Stimulated activated effector memory CD8-positive, alpha-beta T cell treated with anti-CD3 and anti-CD28 coated beads, Interleukin-12 subunit alpha, Interleukin-12 subunit beta, amount 100 ng/mL, for 72 hours (primary cell): ENCODE measurements around the gene RPP40.

ENCODE experiments used
- ATAC-seq: fragments of 150-1000 bp; cut with Tn5 transposase; 2 replicates; pipeline ENCODE4 v1.10.0; 2021
- DNase-seq, 2 donors: peaks; one replicate each; pipeline ENCODE4 v3.0.0; 2021 to 2022; ENCODE audit warnings: low spot score in 2 of 2
- H3K27ac Mint-ChIP-seq: one replicate; pipeline ENCODE4 v1.8.0; 2022; ENCODE audit warnings: mild to moderate bottlenecking, mixed read lengths
- H3K36me3 Mint-ChIP-seq: one replicate; pipeline ENCODE4 v1.8.0; 2022; ENCODE audit warnings: mild to moderate bottlenecking, mixed read lengths
- H3K4me1 Mint-ChIP-seq: one replicate; pipeline ENCODE4 v1.8.0; 2022; ENCODE audit warnings: mixed read lengths
- H3K4me3 Mint-ChIP-seq: one replicate; pipeline ENCODE4 v1.8.0; 2022; ENCODE audit warnings: mild to moderate bottlenecking, mixed read lengths
- H3K9me3 Mint-ChIP-seq: one replicate; pipeline ENCODE4 v1.8.0; 2022; ENCODE audit warnings: mixed read lengths

Gene RPP40

GRCh38 chr6:4965562-4966389 is 38.1 kb downstream of the RPP40 start:
- no peaks in the 10 kb centered on the region for H3K36me3 Mint-ChIP-seq
- ATAC-seq (no peak), DNase-seq (no peak)
- no peak overlapping the region for H3K4me3 Mint-ChIP-seq
- no peaks in the 10 kb centered on the region for H3K4me1 Mint-ChIP-seq
- H3K9me3 Mint-ChIP-seq, result no peaks in the 10 kb centered on the region
- H3K27ac Mint-ChIP-seq, result no peak overlapping the region

- Mint-ChIP-seq H3K27ac (no peak overlapping the region), H3K4me3 (no peak overlapping the region)
- no peak for ATAC-seq
These were observed 38.9 kb downstream of the RPP40 start for GRCh38 chr6:4964675-4965561.

GRCh38 chr6:4962905-4963304 is 40.9 kb downstream of the RPP40 start:
- H3K4me1 Mint-ChIP-seq, result no peaks in the 10 kb centered on the region
- H3K27ac Mint-ChIP-seq, result no peak overlapping the region
- no peak overlapping the region for H3K4me3 Mint-ChIP-seq
- no peak for DNase-seq
- H3K36me3 Mint-ChIP-seq, result no peaks in the 10 kb centered on the region
- no peaks in the 10 kb centered on the region for H3K9me3 Mint-ChIP-seq
- ATAC-seq, result no peak

More at GRCh38 chr6:4964675-4965561, 38.9 kb downstream of the RPP40 start:
- no peaks in the 10 kb centered on the region for H3K36me3 Mint-ChIP-seq
- H3K4me1 Mint-ChIP-seq, result no peaks in the 10 kb centered on the region
- no peak for DNase-seq
- no peaks in the 10 kb centered on the region for H3K9me3 Mint-ChIP-seq

GRCh38 chr6:4961322-4962168 is 42.3 kb downstream of the RPP40 start:
- Mint-ChIP-seq H3K4me3 (no peak overlapping the region), H3K9me3 (no peaks in the 10 kb centered on the region), H3K27ac (no peak overlapping the region), H3K36me3 (no peaks in the 10 kb centered on the region), H3K4me1 (no peaks in the 10 kb centered on the region)
- ATAC-seq (no peak), DNase-seq (no peak)

- Mint-ChIP-seq H3K36me3 (peaks cover 16% of the 10 kb centered on the region), H3K9me3 (no peaks in the 10 kb centered on the region), H3K27ac (no peak overlapping the region), H3K4me1 (no peaks in the 10 kb centered on the region), H3K4me3 (no peak overlapping the region)
- ATAC-seq (no peak), DNase-seq (no peak)
These were observed 45.2 kb downstream of the RPP40 start for GRCh38 chr6:4958624-4959023.

GRCh38 chr6:4957521-4958231 is 46.2 kb downstream of the RPP40 start:
- Mint-ChIP-seq H3K4me3 (no peak overlapping the region), H3K27ac (no peak overlapping the region)
- ATAC-seq, result no peak

GRCh38 chr6:4956625-4957024 is 47.2 kb downstream of the RPP40 start:
- Mint-ChIP-seq H3K9me3 (no peaks in the 10 kb centered on the region), H3K27ac (peak overlapping the region; percentile 14), H3K36me3 (peaks cover 33% of the 10 kb centered on the region)

More at GRCh38 chr6:4957521-4958231, 46.2 kb downstream of the RPP40 start:
- Mint-ChIP-seq H3K4me1 (no peaks in the 10 kb centered on the region), H3K36me3 (peaks cover 23% of the 10 kb centered on the region), H3K9me3 (no peaks in the 10 kb centered on the region)
- no peak for DNase-seq

GRCh38 chr6:4953440-4953839 is 50.4 kb downstream of the RPP40 start:
- H3K27ac Mint-ChIP-seq, result no peak overlapping the region
- H3K9me3 Mint-ChIP-seq, result no peaks in the 10 kb centered on the region
- no peak for ATAC-seq
- no peaks in the 10 kb centered on the region for H3K4me1 Mint-ChIP-seq
- DNase-seq, result no peak
- H3K36me3 Mint-ChIP-seq, result peaks cover 45% of the 10 kb centered on the region
- H3K4me3 Mint-ChIP-seq, result no peak overlapping the region

More at GRCh38 chr6:4956625-4957024, 47.2 kb downstream of the RPP40 start:
- no peaks in the 10 kb centered on the region for H3K4me1 Mint-ChIP-seq
- no peak overlapping the region for H3K4me3 Mint-ChIP-seq
- DNase-seq (no peak), ATAC-seq (no peak)

GRCh38 chr6:4950836-4951533 is 52.9 kb downstream of the RPP40 start:
- Mint-ChIP-seq H3K4me1 (no peaks in the 10 kb centered on the region), H3K27ac (no peak overlapping the region), H3K36me3 (peaks cover 45% of the 10 kb centered on the region), H3K9me3 (no peaks in the 10 kb centered on the region), H3K4me3 (no peak overlapping the region)
- no peak for DNase-seq
- no peak for ATAC-seq

- Mint-ChIP-seq H3K4me3 (no peak overlapping the region), H3K9me3 (no peaks in the 10 kb centered on the region), H3K36me3 (peaks cover 44% of the 10 kb centered on the region), H3K27ac (no peak overlapping the region), H3K4me1 (no peaks in the 10 kb centered on the region)
- DNase-seq, result no peak
- ATAC-seq, result no peak
These were observed 53.8 kb downstream of the RPP40 start for GRCh38 chr6:4950076-4950475.

- Mint-ChIP-seq H3K4me1 (peaks cover 4% of the 10 kb centered on the region), H3K9me3 (no peaks in the 10 kb centered on the region), H3K4me3 (no peak overlapping the region), H3K36me3 (peaks cover 37% of the 10 kb centered on the region), H3K27ac (peak overlapping the region; percentile 10)
- DNase-seq, result no peak
- no peak for ATAC-seq
These were observed 54.9 kb downstream of the RPP40 start for GRCh38 chr6:4948781-4949450.

GRCh38 chr6:4947716-4948115 is 56.1 kb downstream of the RPP40 start:
- Mint-ChIP-seq H3K9me3 (no peaks in the 10 kb centered on the region), H3K4me1 (peaks cover 16% of the 10 kb centered on the region), H3K36me3 (peaks cover 30% of the 10 kb centered on the region), H3K4me3 (no peak overlapping the region), H3K27ac (no peak overlapping the region)
- no peak for ATAC-seq
- DNase-seq, result no peak

- peaks cover 28% of the 10 kb centered on the region for H3K4me1 Mint-ChIP-seq
- peaks cover 25% of the 10 kb centered on the region for H3K36me3 Mint-ChIP-seq
- no peak for DNase-seq
- no peak overlapping the region for H3K27ac Mint-ChIP-seq
- no peak for ATAC-seq
- no peaks in the 10 kb centered on the region for H3K9me3 Mint-ChIP-seq
- H3K4me3 Mint-ChIP-seq, result no peak overlapping the region
These were observed 57.3 kb downstream of the RPP40 start for GRCh38 chr6:4946521-4946920.
